GM12891 (cell line): ENCODE data around the gene SPRED2.

Experiments
- POLR2A ChIP-seq: IDR thresholded peaks from 2 replicates; pipeline ENCODE4 v1.6.1; 2011; ENCODE audit warnings: low read depth, low read length, control low read depth
- POLR2AphosphoS5 ChIP-seq: IDR thresholded peaks from 2 replicates; pipeline ENCODE4 v1.6.1; 2011; ENCODE audit warnings: low read depth, low read length, control low read depth
- POU2F2 ChIP-seq: IDR thresholded peaks from 2 replicates; pipeline ENCODE4 v1.6.1; 2011; ENCODE audit warnings: low read depth, mild to moderate bottlenecking, control low read depth, low read length, moderate library complexity

GRCh38 chr2:65300134-65300760, 132.2 kb downstream of the SPRED2 start:
- TF ChIP-seq POU2F2, result no peak
- no peak for TF ChIP-seq POLR2A
- no peak for TF ChIP-seq POLR2AphosphoS5
